Stimulated activated effector memory CD8-positive, alpha-beta T cell treated with anti-CD3 and anti-CD28 coated beads, Interleukin-12 subunit alpha, Interleukin-12 subunit beta, amount 100 ng/mL, for 72 hours (primary cell): ENCODE measurements around the gene DTD1.

Source experiments
- ATAC-seq: fragments of 150-1000 bp; cut with Tn5 transposase; 2 replicates; pipeline ENCODE4 v1.10.0; 2021
- DNase-seq, 2 donors: peaks; one replicate each; pipeline ENCODE4 v3.0.0; 2021 to 2022; ENCODE audit warnings: low spot score in 2 of 2
- H3K27ac Mint-ChIP-seq: one replicate; pipeline ENCODE4 v1.8.0; 2022; ENCODE audit warnings: mild to moderate bottlenecking, mixed read lengths
- H3K36me3 Mint-ChIP-seq: one replicate; pipeline ENCODE4 v1.8.0; 2022; ENCODE audit warnings: mild to moderate bottlenecking, mixed read lengths
- H3K4me1 Mint-ChIP-seq: one replicate; pipeline ENCODE4 v1.8.0; 2022; ENCODE audit warnings: mixed read lengths
- H3K4me3 Mint-ChIP-seq: one replicate; pipeline ENCODE4 v1.8.0; 2022; ENCODE audit warnings: mild to moderate bottlenecking, mixed read lengths
- H3K9me3 Mint-ChIP-seq: one replicate; pipeline ENCODE4 v1.8.0; 2022; ENCODE audit warnings: mixed read lengths

The DTD1 gene

GRCh38 chr20:18695175-18695574 is 107.3 kb downstream of the DTD1 start:
- Mint-ChIP-seq H3K27ac (no peak overlapping the region), H3K9me3 (no peaks in the 10 kb centered on the region), H3K36me3 (no peaks in the 10 kb centered on the region), H3K4me3 (no peak overlapping the region), H3K4me1 (no peaks in the 10 kb centered on the region)
- DNase-seq = no peak
- no peak for ATAC-seq

GRCh38 chr20:18698735-18699380 is 111.0 kb downstream of the DTD1 start:
- peaks cover 6% of the 10 kb centered on the region for H3K4me1 Mint-ChIP-seq
- DNase-seq = no peak
- H3K4me3 Mint-ChIP-seq = no peak overlapping the region
- peaks cover 7% of the 10 kb centered on the region for H3K36me3 Mint-ChIP-seq
- ATAC-seq = no peak
- H3K9me3 Mint-ChIP-seq = no peaks in the 10 kb centered on the region
- H3K27ac Mint-ChIP-seq = no peak overlapping the region

- peaks cover 11% of the 10 kb centered on the region for H3K4me1 Mint-ChIP-seq
- ATAC-seq (no peak), DNase-seq (no peak)
- peaks cover 7% of the 10 kb centered on the region for H3K36me3 Mint-ChIP-seq
- no peaks in the 10 kb centered on the region for H3K9me3 Mint-ChIP-seq
- H3K4me3 Mint-ChIP-seq = no peak overlapping the region
- H3K27ac Mint-ChIP-seq = no peak overlapping the region
These were observed 114.1 kb downstream of the DTD1 start for GRCh38 chr20:18701969-18702368.

- Mint-ChIP-seq H3K4me3 (no peak overlapping the region), H3K36me3 (peaks cover 7% of the 10 kb centered on the region), H3K4me1 (peaks cover 11% of the 10 kb centered on the region), H3K27ac (no peak overlapping the region), H3K9me3 (no peaks in the 10 kb centered on the region)
- DNase-seq = no peak
- no peak for ATAC-seq
These were observed 114.9 kb downstream of the DTD1 start for GRCh38 chr20:18702736-18703135.

GRCh38 chr20:18705490-18705889 is 117.6 kb downstream of the DTD1 start:
- no peak for ATAC-seq
- DNase-seq = no peak
- Mint-ChIP-seq H3K4me3 (no peak overlapping the region), H3K27ac (no peak overlapping the region), H3K36me3 (peaks cover 7% of the 10 kb centered on the region), H3K4me1 (peaks cover 15% of the 10 kb centered on the region), H3K9me3 (no peaks in the 10 kb centered on the region)

GRCh38 chr20:18705910-18706309 is 118.1 kb downstream of the DTD1 start:
- H3K9me3 Mint-ChIP-seq = no peaks in the 10 kb centered on the region
- peaks cover 13% of the 10 kb centered on the region for H3K4me1 Mint-ChIP-seq
- no peak overlapping the region for H3K27ac Mint-ChIP-seq
- no peak overlapping the region for H3K4me3 Mint-ChIP-seq
- DNase-seq = no peak
- H3K36me3 Mint-ChIP-seq = peaks cover 7% of the 10 kb centered on the region
- ATAC-seq = no peak

GRCh38 chr20:18712131-18712530 is 124.3 kb downstream of the DTD1 start:
- no peaks in the 10 kb centered on the region for H3K36me3 Mint-ChIP-seq
- DNase-seq (no peak), ATAC-seq (no peak)
- peak overlapping the region; percentile 81 for H3K27ac Mint-ChIP-seq
- H3K9me3 Mint-ChIP-seq = no peaks in the 10 kb centered on the region
- H3K4me3 Mint-ChIP-seq = no peak overlapping the region
- peaks cover 22% of the 10 kb centered on the region for H3K4me1 Mint-ChIP-seq

GRCh38 chr20:18712882-18713281 is 125.0 kb downstream of the DTD1 start:
- Mint-ChIP-seq H3K27ac (peak overlapping the region; percentile 52), H3K4me1 (peaks cover 22% of the 10 kb centered on the region), H3K36me3 (no peaks in the 10 kb centered on the region)

GRCh38 chr20:18715564-18715963 is 127.7 kb downstream of the DTD1 start:
- no peak for ATAC-seq

More at GRCh38 chr20:18712882-18713281, 125.0 kb downstream of the DTD1 start:
- DNase-seq (no peak), ATAC-seq (no peak)
- H3K9me3 Mint-ChIP-seq = no peaks in the 10 kb centered on the region
- no peak overlapping the region for H3K4me3 Mint-ChIP-seq

GRCh38 chr20:18717062-18717461 is 129.2 kb downstream of the DTD1 start:
- H3K36me3 Mint-ChIP-seq = no peaks in the 10 kb centered on the region
- peaks cover 10% of the 10 kb centered on the region for H3K4me1 Mint-ChIP-seq
- ATAC-seq (peak; percentile 40), DNase-seq (no peak)
- no peaks in the 10 kb centered on the region for H3K9me3 Mint-ChIP-seq
- no peak overlapping the region for H3K27ac Mint-ChIP-seq
- no peak overlapping the region for H3K4me3 Mint-ChIP-seq

More at GRCh38 chr20:18715564-18715963, 127.7 kb downstream of the DTD1 start:
- H3K4me3 Mint-ChIP-seq = no peak overlapping the region
- no peak overlapping the region for H3K27ac Mint-ChIP-seq
- H3K4me1 Mint-ChIP-seq = peaks cover 17% of the 10 kb centered on the region
- no peak for DNase-seq
- no peaks in the 10 kb centered on the region for H3K9me3 Mint-ChIP-seq
- no peaks in the 10 kb centered on the region for H3K36me3 Mint-ChIP-seq

- Mint-ChIP-seq H3K4me3 (no peak overlapping the region), H3K36me3 (no peaks in the 10 kb centered on the region), H3K4me1 (peaks cover 15% of the 10 kb centered on the region), H3K9me3 (no peaks in the 10 kb centered on the region), H3K27ac (no peak overlapping the region)
- ATAC-seq (no peak), DNase-seq (no peak)
These were observed 130.3 kb downstream of the DTD1 start for GRCh38 chr20:18718129-18718528.

GRCh38 chr20:18719426-18719825 is 131.6 kb downstream of the DTD1 start:
- ATAC-seq (no peak), DNase-seq (no peak)
- H3K27ac Mint-ChIP-seq = no peak overlapping the region
- peaks cover 15% of the 10 kb centered on the region for H3K4me1 Mint-ChIP-seq
- no peaks in the 10 kb centered on the region for H3K36me3 Mint-ChIP-seq
- no peak overlapping the region for H3K4me3 Mint-ChIP-seq
- no peaks in the 10 kb centered on the region for H3K9me3 Mint-ChIP-seq

GRCh38 chr20:18721551-18722115 is 133.8 kb downstream of the DTD1 start:
- Mint-ChIP-seq H3K36me3 (peaks cover 5% of the 10 kb centered on the region), H3K4me3 (no peak overlapping the region), H3K4me1 (peaks cover 13% of the 10 kb centered on the region), H3K27ac (no peak overlapping the region), H3K9me3 (no peaks in the 10 kb centered on the region)
- DNase-seq = no peak
- ATAC-seq = no peak

- no peak for DNase-seq
- H3K36me3 Mint-ChIP-seq = peaks cover 5% of the 10 kb centered on the region
These were observed 134.5 kb downstream of the DTD1 start for GRCh38 chr20:18722371-18722770.

GRCh38 chr20:18724077-18724476 is 136.2 kb downstream of the DTD1 start:
- Mint-ChIP-seq H3K4me1 (peaks cover 23% of the 10 kb centered on the region), H3K4me3 (no peak overlapping the region), H3K27ac (no peak overlapping the region), H3K36me3 (peaks cover 5% of the 10 kb centered on the region), H3K9me3 (no peaks in the 10 kb centered on the region)
- DNase-seq (no peak), ATAC-seq (no peak)

More at GRCh38 chr20:18722371-18722770, 134.5 kb downstream of the DTD1 start:
- H3K27ac Mint-ChIP-seq = no peak overlapping the region
- peaks cover 16% of the 10 kb centered on the region for H3K4me1 Mint-ChIP-seq
- H3K9me3 Mint-ChIP-seq = no peaks in the 10 kb centered on the region
- H3K4me3 Mint-ChIP-seq = no peak overlapping the region
- no peak for ATAC-seq

GRCh38 chr20:18724788-18725464 is 137.1 kb downstream of the DTD1 start:
- Mint-ChIP-seq H3K4me3 (no peak overlapping the region), H3K4me1 (peaks cover 27% of the 10 kb centered on the region), H3K9me3 (no peaks in the 10 kb centered on the region), H3K36me3 (peaks cover 5% of the 10 kb centered on the region), H3K27ac (peak overlapping the region; percentile 10)
- ATAC-seq (no peak), DNase-seq (no peak)
